Activated CD4-positive, alpha-beta T cell treated with anti-CD3 and anti-CD28 coated beads, Interleukin-2, amount 50 U/mL, for 24 hours (primary cell): Measurements from ENCODE around the gene OR10P1.
A peak's percentile ranks its signal among the peaks of the same experiment; 100 is the strongest.
"Not testable (repeated sequence)": the region's sequence is repeated elsewhere in the genome, so short reads cannot be mapped to it uniquely, and the experiment has no call there.

ENCODE experiments used
- DNase-seq, 2 donors: peaks; one replicate each; pipeline ENCODE4 v3.0.0-alpha.2; 2020; ENCODE audit warnings: low read depth in 1 of 2, low spot score in 1 of 2

Gene OR10P1, protein sequence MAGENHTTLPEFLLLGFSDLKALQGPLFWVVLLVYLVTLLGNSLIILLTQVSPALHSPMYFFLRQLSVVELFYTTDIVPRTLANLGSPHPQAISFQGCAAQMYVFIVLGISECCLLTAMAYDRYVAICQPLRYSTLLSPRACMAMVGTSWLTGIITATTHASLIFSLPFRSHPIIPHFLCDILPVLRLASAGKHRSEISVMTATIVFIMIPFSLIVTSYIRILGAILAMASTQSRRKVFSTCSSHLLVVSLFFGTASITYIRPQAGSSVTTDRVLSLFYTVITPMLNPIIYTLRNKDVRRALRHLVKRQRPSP

DNA sequence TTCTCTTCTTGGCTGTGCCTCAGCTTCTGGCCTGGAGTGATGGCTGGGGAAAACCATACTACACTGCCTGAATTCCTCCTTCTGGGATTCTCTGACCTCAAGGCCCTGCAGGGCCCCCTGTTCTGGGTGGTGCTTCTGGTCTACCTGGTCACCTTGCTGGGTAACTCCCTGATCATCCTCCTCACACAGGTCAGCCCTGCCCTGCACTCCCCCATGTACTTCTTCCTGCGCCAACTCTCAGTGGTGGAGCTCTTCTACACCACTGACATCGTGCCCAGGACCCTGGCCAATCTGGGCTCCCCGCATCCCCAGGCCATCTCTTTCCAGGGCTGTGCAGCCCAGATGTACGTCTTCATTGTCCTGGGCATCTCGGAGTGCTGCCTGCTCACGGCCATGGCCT is at the start of gene OR10P1:
TSS of gene OR10P1 (plus strand) at position 40 of the 400 bp plus-strand sequence. CDS start at position 40, 0 bp downstream.
- DNase-seq: no peak

DNA sequence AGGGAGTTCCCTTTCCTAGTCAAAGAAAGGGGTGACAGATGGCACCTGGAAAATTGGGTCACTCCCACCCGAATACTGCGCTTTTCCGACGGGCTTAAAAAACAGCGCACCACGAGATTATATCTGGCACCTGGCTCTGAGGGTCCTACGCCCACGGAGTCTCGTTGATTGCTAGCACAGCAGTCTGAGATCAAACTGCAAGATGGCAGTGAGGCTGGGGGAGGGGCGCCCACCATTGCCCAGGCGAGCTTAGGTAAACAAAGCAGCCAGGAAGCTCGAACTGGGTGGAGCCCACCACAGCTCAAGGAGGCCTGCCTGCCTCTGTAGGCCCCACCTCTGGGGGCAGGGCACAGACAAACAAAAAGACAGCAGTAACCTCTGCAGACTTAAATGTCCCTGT is 46.5 kb upstream of the OR10P1 start:
- not testable (repeated sequence) for DNase-seq

- no peak for DNase-seq
Observed at GRCh38 chr12:55607821-55608594, 28.7 kb upstream of the OR10P1 start.

- no peak for DNase-seq
Observed at GRCh38 chr12:55610598-55610997, 26.1 kb upstream of the OR10P1 start.

- no peak for DNase-seq
Observed at GRCh38 chr12:55612646-55613045, 24.0 kb upstream of the OR10P1 start.

- no peak for DNase-seq
Observed at GRCh38 chr12:55614764-55615163, 21.9 kb upstream of the OR10P1 start.

GRCh38 chr12:55619354-55620138 is 17.1 kb upstream of the OR10P1 start:
- peak in 1 of 2 donors; percentile 74 for DNase-seq

- DNase-seq: no peak
Observed at GRCh38 chr12:55624056-55624455, 12.6 kb upstream of the OR10P1 start.

- no peak for DNase-seq
Observed at GRCh38 chr12:55626154-55626553, 10.5 kb upstream of the OR10P1 start.

DNA sequence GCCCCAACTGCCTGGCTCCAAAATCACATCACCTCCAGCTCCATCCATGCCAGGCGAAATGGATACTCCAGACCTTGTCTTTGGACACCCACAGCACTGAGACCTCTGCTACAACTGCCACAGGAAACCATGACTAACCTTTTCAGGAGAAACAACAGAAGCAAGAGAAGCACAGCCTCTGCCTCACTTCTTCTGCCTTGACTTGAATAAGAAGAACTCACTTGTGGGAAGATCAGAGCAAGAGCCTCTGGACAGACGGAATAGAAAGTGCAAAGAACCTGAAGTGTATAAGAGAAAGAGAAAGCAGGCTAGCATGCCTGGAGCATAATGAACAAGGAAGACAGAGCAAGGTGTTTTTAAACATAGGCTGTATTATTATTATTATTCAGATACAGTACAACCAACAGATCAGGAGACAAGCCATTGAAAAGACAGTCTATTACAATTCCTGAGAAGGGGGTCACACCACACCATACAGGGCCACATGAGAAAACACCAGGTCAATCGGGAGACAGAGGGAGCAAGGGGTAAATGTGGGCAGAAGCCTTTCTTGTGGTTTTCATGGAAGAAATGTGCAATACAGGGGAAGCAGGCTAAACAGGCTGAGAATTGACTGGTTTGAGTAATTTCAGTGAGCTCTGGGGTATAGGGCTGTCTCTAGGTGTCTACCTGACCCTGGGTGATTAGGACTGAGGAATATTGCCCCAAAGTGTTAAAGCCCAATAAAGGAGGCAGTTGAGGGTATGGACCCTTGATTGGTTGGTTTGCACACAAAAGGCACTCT is 7.4 kb upstream of the OR10P1 start:
- no peak for DNase-seq

DNA sequence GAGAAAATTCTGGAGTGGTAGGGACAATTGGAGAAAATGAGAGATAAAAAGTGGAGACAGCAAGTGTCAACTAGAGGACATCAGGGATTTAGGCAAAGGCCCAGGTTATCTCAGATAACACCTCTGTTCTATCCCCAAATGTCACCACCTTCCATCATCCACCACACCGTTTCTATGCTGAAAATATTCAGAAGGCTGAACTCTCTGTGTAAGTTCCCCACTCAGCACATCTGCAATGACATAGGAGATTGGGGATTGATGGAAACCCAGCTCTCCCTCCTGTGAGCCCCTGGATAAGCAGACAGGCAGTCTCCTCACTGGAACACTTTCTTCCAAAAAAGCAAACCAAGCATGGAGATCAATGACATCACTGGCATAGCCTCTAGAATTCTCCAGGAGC is 5.6 kb upstream of the OR10P1 start:
- DNase-seq: no peak

DNA sequence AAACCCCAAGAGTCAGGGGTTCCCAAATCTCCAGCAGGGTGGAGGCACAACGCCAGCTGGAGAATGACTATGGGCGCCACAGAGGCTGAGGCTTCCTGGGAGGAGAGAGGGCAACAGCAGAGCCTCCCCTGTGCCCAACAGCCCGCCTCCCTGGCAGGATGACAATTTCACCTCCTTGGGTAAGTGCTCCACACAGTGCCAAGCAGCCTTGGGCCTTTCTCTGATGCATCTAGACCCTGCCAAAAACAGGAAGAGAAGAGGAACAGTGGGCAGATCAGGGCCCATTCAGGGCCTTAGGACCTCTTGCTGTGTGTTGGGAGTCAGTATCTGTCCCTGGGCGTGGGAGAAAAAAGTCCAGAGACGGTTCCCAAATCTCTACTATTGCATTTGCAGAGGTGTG is 5.0 kb upstream of the OR10P1 start:
- no peak for DNase-seq

- no peak for DNase-seq
Observed at GRCh38 chr12:55633151-55633550, 3.5 kb upstream of the OR10P1 start.

DNA sequence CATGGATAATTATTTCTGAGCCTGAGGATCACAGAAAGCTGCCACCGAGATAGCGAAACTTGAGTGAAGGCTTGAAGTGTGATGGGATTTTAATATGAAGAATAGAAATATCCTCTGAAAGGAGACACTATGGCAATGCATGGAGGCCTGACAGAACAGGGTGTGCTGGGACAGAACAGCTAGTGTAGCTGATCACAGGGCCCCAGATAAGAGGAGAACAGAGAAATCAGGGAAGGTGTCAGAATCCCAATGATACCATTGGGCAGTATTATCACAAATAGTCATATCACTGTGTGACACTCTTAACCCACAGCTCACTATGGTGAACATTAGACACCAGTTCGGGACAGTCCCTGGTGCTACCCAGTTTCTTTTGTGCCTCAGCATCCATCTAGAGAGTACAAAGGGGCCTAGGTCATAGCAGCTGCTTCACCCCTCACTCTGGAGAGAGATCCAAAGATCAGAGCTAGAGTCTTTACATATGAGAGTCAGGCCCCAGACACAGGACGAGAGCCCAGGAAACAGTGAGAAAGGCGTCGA is 506 bp upstream of the OR10P1 start:
- DNase-seq: no peak

DNA sequence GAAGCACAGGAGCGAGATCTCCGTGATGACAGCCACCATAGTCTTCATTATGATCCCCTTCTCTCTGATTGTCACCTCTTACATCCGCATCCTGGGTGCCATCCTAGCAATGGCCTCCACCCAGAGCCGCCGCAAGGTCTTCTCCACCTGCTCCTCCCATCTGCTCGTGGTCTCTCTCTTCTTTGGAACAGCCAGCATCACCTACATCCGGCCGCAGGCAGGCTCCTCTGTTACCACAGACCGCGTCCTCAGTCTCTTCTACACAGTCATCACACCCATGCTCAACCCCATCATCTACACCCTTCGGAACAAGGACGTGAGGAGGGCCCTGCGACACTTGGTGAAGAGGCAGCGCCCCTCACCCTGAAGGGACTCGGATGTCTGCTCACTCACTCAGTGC is 775 bp downstream of the OR10P1 start:
- DNase-seq: no peak

- DNase-seq: no peak
Observed at GRCh38 chr12:55641595-55641994, 4.9 kb downstream of the OR10P1 start.

DNA sequence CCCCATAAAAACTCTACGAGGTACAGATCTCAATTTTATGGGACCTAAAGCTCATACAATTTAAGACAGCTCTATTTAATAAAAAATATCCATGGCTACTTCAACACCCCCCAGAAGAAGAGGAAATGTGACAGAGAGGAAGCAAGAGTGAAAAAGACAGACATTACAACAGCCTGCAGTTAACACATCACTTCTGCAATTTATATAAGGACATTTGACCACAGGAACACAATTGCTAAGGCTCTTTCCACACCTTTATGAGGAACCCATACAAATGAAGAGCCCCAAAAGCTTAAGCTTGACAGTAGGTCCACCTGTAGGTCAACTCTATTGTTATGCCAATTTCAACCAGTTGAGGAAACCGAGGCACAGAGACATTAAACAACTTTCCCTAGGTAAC is 5.6 kb downstream of the OR10P1 start:
- no peak for DNase-seq

GRCh38 chr12:55642669-55643068 is 6.0 kb downstream of the OR10P1 start:
- DNase-seq: no peak

DNA sequence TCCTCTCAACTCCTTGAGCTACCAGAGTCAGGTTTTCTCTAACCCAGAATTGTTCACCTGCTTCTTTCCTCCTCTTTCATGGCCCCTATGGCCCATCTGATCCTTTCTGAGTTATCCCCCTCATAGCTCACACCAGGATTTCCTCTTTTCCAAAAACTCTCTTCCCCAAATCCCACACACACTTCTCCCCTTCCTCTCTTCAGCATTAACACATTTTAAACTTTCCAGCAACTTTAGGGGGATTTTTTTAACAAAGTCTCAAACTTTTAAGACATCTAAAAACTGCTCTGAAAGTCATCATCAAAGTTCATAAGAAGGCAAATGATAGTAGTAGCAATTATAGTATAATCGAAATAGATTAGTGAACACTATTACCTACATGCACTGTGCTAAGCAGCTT is 7.9 kb downstream of the OR10P1 start:
- DNase-seq: no peak

- no peak for DNase-seq
Observed at GRCh38 chr12:55647027-55647426, 10.3 kb downstream of the OR10P1 start.
